Esophagus (tissue), 2 donors: ENCODE data around the gene SLC49A3. TPM values are rescaled to one million over a fixed set of nuclear protein-coding genes. Genes with fewer than 3 reads are reported as not detected.
"Not testable (repeated sequence)": the region's sequence is repeated elsewhere in the genome, so short reads cannot be mapped to it uniquely, and the experiment has no call there.

Source experiments
- H3K27ac ChIP-seq, 2 donors: one replicate each; pipeline ENCODE4 v1.5.1; 2013; ENCODE audit warnings: low read depth in 2 of 2, mild to moderate bottlenecking in 2 of 2, inconsistent platforms in 1 of 2, low read length in 1 of 2, moderate library complexity in 1 of 2
- H3K27me3 ChIP-seq, 2 donors: one replicate each; pipeline ENCODE4 v1.6.1; 2013; ENCODE audit warnings: low read length in 2 of 2, control low read depth in 1 of 2, mild to moderate bottlenecking in 1 of 2; ENCODE audit not compliant: insufficient read depth in 2 of 2, control insufficient read depth in 1 of 2
- H3K36me3 ChIP-seq, 2 donors: one replicate each; pipeline ENCODE4 v1.6.1; 2013; ENCODE audit warnings: low read length in 1 of 2; ENCODE audit not compliant: control insufficient read depth in 2 of 2, insufficient read depth in 2 of 2
- H3K4me1 ChIP-seq, 2 donors: one replicate each; pipeline ENCODE4 v1.6.1; 2013; ENCODE audit warnings: low read length in 1 of 2; ENCODE audit not compliant: control insufficient read depth in 2 of 2, insufficient read depth in 2 of 2
- H3K4me3 ChIP-seq, 2 donors: one replicate each; pipeline ENCODE4 v1.5.1; 2013; ENCODE audit warnings: low read length in 2 of 2, mild to moderate bottlenecking in 2 of 2, low read depth in 1 of 2, moderate library complexity in 1 of 2
- H3K9me3 ChIP-seq, 2 donors: one replicate each; pipeline ENCODE4 v1.6.1; 2013; ENCODE audit warnings: mild to moderate bottlenecking in 2 of 2, low read depth in 1 of 2, low read length in 1 of 2, moderate library complexity in 1 of 2; ENCODE audit not compliant: control insufficient read depth in 2 of 2, insufficient read depth in 1 of 2
- WGBS, 2 donors: extraction: QIAGEN DNeasy Blood & Tissue Kit; methylation state at CpG; one replicate each; pipeline ENCODE4 v1.1.7; 2013; 5-methylcytosine and 5-hydroxymethylcytosine counted together
- polyA plus RNA-seq, 2 donors: library from polyadenylated mRNA; stranded (reverse); fragments of 200-250 nt; gene quantifications; one replicate each; pipeline ENCODE4 v1.2.3, GENCODE V29; 2013
- donor health status: healthy with polysubstance abuse.
- donor health status: Bipolar disorder and iron deficiency.

SLC49A3 gene
- polyA plus RNA-seq, 2 donors: 3.8 to 7.2 TPM

DNA sequence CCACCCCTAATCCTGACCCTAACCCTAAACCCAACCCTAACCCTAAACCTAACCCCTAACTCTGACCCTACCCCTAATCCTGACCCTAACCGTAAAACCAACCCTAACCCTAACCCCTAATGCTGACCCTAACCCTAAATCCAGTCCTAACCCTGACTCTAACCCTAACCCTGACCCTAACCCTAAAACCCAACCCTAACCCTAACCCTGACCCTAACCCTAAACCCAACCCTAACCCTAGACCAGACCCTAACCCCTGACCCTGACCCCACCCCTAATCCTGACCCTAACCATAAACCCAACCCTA, 16.0 kb upstream of the SLC49A3 start:
- Histone ChIP-seq H3K9me3 (no peaks in the 10 kb centered on the region), H3K27ac (no peak overlapping the region), H3K36me3 (no peaks in the 10 kb centered on the region), H3K27me3 (no peaks in the 10 kb centered on the region), H3K4me3 (peak overlapping the region; percentile 62 to 86), H3K4me1 (peaks cover 10 to 16% of the 10 kb centered on the region in 2 donors)
- 95 to 96% methylated on average over 1 of the region's 1 CpG for WGBS, 2 donors

DNA sequence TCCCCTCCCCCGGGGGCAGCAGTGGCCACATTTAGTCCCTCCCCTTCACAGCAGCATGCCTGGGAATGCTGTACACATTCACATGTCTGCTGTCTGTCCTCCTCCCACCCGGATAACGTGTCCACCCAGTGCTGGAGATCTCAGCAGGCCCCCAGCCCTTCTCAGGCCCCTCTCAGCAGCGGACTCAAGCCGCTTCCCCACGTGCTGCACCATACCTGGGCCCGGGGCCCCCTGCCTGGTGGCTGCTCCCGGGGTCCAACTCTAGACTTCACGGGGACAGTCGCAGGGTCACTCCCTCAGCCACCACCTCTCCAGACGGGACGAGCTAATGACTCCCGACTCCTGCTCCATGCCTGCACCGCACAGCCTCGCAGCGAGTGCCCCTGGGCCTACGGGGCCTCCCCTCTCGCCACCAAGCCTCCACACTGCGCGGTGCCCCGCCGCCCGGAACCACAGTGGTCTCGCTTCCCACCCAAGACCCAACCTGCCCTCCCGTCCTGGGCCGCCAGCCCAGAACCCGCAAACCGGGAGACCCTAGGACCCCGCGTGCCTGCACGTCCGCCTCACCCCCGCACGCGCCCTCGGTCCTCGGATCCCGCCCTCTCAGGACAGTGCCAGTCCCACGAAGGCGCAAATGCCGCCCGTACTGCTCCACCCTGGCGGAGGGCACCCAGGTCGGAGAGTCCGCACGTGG, 15.4 kb upstream of the SLC49A3 start:
- 91 to 92% methylated on average over 46 of the region's 46 CpGs for WGBS, 2 donors
- Histone ChIP-seq H3K9me3 (no peaks in the 10 kb centered on the region), H3K27me3 (no peaks in the 10 kb centered on the region), H3K4me3 (no peak overlapping the region), H3K36me3 (no peaks in the 10 kb centered on the region), H3K4me1 (peaks cover 9 to 16% of the 10 kb centered on the region in 2 donors), H3K27ac (no peak overlapping the region)

DNA sequence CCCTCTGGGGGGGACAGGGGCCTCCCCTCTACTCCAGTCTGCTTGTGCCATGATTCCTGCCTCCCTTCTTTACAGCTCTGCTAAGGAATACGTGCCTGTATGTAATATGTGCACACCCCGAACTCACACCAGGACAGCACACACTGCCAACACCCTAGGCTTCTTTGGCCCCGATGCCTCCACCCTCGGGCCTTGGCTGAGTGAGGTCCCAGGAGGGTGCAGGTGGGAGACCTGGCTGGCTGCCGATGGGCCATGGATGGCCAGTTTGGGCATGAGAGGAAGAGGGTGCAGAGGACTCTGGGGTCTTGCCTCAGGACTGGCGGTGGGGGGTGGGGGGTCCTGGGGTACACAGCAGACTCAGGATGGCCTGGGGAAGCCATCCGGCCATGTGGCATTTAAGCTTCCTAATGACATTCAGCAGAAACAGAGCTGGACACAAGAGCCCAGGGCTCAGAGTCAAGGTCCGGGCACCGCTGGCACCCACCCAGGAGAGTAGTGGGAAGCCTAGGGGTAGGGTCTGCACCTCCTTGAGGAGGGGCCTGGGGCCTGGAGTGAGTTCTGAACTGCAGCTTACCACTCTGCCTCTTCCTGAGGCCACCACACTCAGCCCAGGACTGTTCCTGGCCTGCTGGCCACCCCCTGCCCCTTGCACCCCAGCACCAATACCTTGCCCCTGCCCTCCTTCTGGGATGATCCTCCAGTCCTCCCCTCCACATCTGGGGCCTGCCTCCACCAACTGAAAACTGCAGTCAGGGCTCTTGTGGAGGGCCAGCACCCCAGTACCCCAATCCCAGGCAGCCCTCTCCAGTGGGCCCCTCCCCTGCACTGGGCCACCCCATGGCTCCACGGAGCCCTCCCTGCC, 14.6 kb upstream of the SLC49A3 start:
- no peaks in the 10 kb centered on the region for H3K27me3 ChIP-seq
- no peak overlapping the region for H3K27ac ChIP-seq
- H3K36me3 ChIP-seq: no peaks in the 10 kb centered on the region
- WGBS, 2 donors: 71 to 78% methylated on average over 10 of the region's 10 CpGs
- no peak overlapping the region for H3K4me3 ChIP-seq
- no peaks in the 10 kb centered on the region for H3K9me3 ChIP-seq
- peaks cover 8 to 15% of the 10 kb centered on the region in 2 donors for H3K4me1 ChIP-seq

DNA sequence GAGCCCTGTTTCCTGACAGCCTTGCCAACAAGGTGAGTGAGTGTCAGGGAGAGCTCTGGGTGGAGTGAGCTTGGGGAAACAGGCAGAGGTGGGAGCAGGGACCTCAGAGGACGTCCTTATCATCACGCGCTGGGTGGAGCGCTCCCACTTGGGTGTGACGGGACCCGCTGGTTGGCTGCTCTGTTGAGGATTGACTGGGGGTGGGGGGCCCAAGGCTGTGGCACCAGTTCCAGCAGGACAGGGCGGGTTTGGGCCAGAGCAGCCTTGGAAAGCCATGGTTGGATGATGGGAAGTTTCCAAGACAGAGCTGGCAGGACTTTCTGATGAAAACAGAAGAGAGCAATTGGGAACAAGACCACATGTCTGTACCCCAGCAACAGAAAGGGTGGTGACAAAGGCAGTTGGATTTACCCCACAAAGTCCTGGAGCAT, 13.7 kb upstream of the SLC49A3 start:
- H3K27ac ChIP-seq: no peak overlapping the region
- WGBS, 2 donors: 73 to 77% methylated on average over 7 of the region's 7 CpGs
- no peaks in the 10 kb centered on the region for H3K36me3 ChIP-seq
- H3K9me3 ChIP-seq: no peaks in the 10 kb centered on the region
- peaks cover 7 to 9% of the 10 kb centered on the region in 2 donors for H3K4me1 ChIP-seq
- H3K27me3 ChIP-seq: no peaks in the 10 kb centered on the region
- H3K4me3 ChIP-seq: no peak overlapping the region

DNA sequence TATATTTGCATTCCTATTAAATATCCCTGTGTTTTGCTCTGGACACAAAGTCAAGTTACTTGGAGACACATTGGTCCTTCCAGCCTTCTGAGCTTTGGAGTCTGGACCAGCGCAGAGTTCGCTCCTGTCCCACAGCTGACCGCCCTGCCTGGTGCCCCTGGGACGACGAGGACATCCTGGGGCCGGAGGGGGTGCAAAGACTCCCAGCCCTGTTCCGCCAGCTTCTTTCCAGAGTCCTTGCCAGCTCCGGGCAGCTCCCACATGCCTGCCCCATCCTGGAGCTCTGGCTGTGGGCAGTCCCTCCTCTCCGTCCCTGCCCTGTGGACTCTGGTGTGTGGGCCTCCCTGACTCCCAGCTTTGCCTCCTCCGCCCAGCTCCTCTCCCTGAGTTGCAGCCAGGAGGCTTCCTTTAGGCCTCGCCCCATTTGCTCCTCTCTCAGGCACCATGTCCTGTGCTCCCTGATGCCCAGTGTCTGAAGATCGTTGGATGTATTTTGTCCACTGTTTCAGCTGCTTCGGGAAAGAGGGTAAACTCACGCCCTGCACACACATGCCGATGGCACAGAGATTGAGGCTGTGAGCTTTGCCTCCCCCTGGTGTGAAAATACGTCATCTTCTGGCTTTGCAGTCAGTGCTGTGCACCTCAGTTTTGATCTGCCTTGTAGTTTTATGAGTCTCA, 11.8 kb upstream of the SLC49A3 start:
- no peak overlapping the region for H3K4me3 ChIP-seq
- H3K27ac ChIP-seq: no peak overlapping the region
- peaks cover 0 to 2% of the 10 kb centered on the region in 2 donors for H3K4me1 ChIP-seq
- no peaks in the 10 kb centered on the region for H3K27me3 ChIP-seq
- no peaks in the 10 kb centered on the region for H3K36me3 ChIP-seq
- 74 to 81% methylated on average over 16 of the region's 16 CpGs for WGBS, 2 donors
- H3K9me3 ChIP-seq: no peaks in the 10 kb centered on the region

DNA sequence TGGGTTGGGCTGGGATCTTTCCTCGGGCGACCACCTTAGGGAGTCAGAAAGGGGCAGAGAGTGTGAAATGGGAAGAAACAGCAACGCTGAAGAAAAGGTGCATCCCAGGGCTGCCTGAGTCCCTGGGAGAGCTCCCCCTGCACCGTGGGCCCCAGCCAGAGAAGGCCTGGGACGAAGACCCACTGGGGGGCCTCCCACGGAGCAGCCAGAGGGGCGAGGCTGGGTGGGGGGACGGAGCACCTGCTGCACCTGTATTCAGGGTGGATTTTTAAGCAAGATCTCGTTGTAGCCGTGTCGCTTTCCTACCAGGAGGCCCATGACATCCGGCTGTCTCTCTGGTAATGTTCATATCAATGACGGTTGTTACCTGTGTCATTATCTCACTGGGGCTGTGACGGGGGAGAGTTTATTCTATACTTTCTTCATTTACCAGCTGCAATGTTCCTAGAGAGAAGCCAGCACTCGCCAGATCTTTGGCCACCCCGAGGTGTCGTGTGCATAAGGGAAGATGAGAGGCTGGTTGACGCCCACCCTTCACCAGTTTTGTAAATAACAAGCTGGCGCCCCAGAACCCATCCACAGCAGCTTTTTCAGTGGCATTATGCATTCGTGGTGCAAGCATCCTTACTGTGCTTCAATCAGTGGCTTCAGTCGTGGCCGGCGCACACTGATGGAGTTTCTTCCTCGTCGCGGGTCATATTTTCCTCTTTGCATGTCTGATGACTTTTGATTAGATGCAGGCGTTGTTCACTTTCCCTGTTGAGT, 11.0 kb upstream of the SLC49A3 start:
- Histone ChIP-seq H3K4me3 (no peak overlapping the region), H3K27ac (peak overlapping the region; percentile 61 to 76), H3K27me3 (no peaks in the 10 kb centered on the region), H3K9me3 (no peaks in the 10 kb centered on the region), H3K36me3 (no peaks in the 10 kb centered on the region), H3K4me1 (no peaks in the 10 kb centered on the region)
- WGBS, 2 donors: 81 to 86% methylated on average over 27 of the region's 27 CpGs

DNA sequence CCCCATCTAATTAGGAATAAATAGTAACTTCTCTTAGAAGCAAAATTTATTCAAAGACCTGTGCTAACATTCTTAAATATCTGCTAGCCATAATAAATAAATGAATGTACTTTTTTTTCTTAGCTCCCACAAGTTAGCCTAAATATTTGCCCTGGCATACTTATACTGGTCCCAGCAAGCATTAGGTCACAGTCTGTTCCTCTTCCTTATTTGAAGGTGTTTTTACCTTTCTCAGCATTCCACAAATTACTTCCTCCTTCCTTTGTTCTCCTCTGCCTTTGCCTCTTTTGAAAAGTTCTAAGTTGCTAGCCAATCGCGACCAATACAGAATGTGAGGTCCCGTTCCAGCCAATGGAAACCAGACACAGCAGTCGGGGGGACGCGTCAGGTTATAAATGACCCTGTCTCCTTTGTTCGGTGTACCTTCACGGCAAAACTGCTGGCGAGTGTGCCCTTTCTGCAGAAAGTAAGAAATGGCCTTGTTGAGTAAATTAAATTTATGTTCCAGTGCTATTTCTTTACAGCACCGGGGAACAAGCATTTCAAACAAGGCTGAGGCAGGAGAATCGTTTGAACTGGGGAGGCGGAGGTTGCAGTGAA, 5.5 kb upstream of the SLC49A3 start:
- not testable (repeated sequence) for H3K27ac ChIP-seq, H3K4me1 ChIP-seq, H3K9me3 ChIP-seq, H3K27me3 ChIP-seq, H3K36me3 ChIP-seq, H3K4me3 ChIP-seq
- 83 to 89% methylated on average over 12 of the region's 12 CpGs for WGBS, 2 donors

DNA sequence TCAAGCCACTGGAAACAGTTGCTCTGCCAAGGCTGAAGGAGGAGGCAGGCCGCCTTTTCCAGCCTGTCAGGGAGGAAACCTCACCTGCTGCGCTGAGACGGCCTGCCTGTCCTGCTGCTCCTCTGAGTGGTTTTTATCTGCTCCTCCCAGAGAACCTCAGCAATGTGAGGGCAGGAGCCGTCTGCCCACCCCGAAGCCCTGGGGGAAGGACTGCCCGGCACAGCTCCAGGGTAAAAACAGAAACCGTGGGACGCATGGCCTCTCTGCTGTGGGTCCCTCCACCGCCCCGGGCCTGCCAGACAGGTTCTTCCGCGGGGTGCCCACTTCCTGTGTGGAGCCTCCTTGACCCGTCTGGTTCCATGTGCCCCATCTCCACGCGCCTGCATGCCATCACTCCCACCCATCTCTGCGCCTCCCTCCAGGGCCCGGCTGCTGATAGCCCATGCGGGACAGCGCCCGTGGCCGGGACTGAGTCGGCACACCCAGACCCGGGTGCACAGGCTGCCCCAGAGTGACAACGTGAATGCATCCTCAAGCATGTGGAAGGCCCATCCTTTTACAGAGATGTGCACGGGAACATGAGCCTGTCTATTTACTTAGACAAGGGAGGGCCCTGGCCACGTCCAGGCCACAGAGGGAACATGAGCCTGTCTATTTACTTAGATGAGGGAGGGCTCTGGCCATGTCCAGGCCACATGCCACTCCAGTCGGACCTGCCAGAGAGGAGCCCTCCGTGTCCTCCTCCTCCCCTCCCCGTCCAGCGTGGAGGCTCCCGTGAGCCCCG, 4.0 kb upstream of the SLC49A3 start:
- no peaks in the 10 kb centered on the region for H3K27me3 ChIP-seq
- no peak overlapping the region for H3K27ac ChIP-seq
- H3K9me3 ChIP-seq: no peaks in the 10 kb centered on the region
- H3K4me3 ChIP-seq: no peak overlapping the region
- WGBS, 2 donors: 78 to 79% methylated on average over 32 of the region's 32 CpGs
- H3K36me3 ChIP-seq: peaks cover 0 to 2% of the 10 kb centered on the region in 2 donors
- peaks cover 2 to 8% of the 10 kb centered on the region in 2 donors for H3K4me1 ChIP-seq
